ENCODE measurements around the gene LRMDA. TPM values are rescaled to one million over a fixed set of nuclear protein-coding genes. Genes with fewer than 3 reads are reported as not detected.

LRMDA gene
- total RNA-seq, 2 donors from 2014 or later, result 14.4 to 18.0 TPM

- intact Hi-C loops (cut with DNase I), result loop anchor here in 1 of 2 donors (10.0 kb wide), 1 partner anchor 114 kb away; no protein-coding TSS in a partner anchor
- no peak for DNase-seq (ENCODE audit: low spot score)
Observed at GRCh38 chr10:75778665-75779064, 347.2 kb downstream of the LRMDA start.

- intact Hi-C loops (cut with DNase I), result loop anchor here in 1 of 2 donors (10.0 kb wide), 1 partner anchor 114 kb away; no protein-coding TSS in a partner anchor
- no peak for DNase-seq (ENCODE audit: low spot score)
Observed at GRCh38 chr10:75779276-75779675, 347.9 kb downstream of the LRMDA start.

GRCh38 chr10:75782463-75783248 is 351.2 kb downstream of the LRMDA start:
- no peak for DNase-seq (ENCODE audit: low spot score)
- intact Hi-C loops (cut with DNase I), result no loop called here

GRCh38 chr10:75788394-75789205 is 357.2 kb downstream of the LRMDA start:
- intact Hi-C loops (cut with DNase I), result no loop called here
- DNase-seq (ENCODE audit: low spot score), result no peak

GRCh38 chr10:75793848-75794247 is 362.4 kb downstream of the LRMDA start:
- intact Hi-C loops (cut with DNase I), result no loop called here
- DNase-seq (ENCODE audit: low spot score), result no peak

GRCh38 chr10:75801121-75801520 is 369.7 kb downstream of the LRMDA start:
- intact Hi-C loops (cut with DNase I), result no loop called here

GRCh38 chr10:75801661-75802060 is 370.2 kb downstream of the LRMDA start:
- no peak for DNase-seq (ENCODE audit: low spot score)
- intact Hi-C loops (cut with DNase I), result no loop called here

More at GRCh38 chr10:75801121-75801520, 369.7 kb downstream of the LRMDA start:
- no peak for DNase-seq (ENCODE audit: low spot score)

- intact Hi-C loops (cut with DNase I), result no loop called here
- no peak for DNase-seq (ENCODE audit: low spot score)
Observed at GRCh38 chr10:75803121-75803520, 371.7 kb downstream of the LRMDA start.

GRCh38 chr10:75803816-75804552 is 372.6 kb downstream of the LRMDA start:
- intact Hi-C loops (cut with DNase I), result no loop called here
- peak; percentile 84 for DNase-seq (ENCODE audit: low spot score)

GRCh38 chr10:75806186-75806585 is 374.8 kb downstream of the LRMDA start:
- intact Hi-C loops (cut with DNase I), result no loop called here
- DNase-seq (ENCODE audit: low spot score), result no peak

GRCh38 chr10:75807456-75807855 is 376.0 kb downstream of the LRMDA start:
- DNase-seq (ENCODE audit: low spot score), result no peak
- intact Hi-C loops (cut with DNase I), result no loop called here

- DNase-seq (ENCODE audit: low spot score), result no peak
- intact Hi-C loops (cut with DNase I), result no loop called here
Observed at GRCh38 chr10:75809003-75809402, 377.6 kb downstream of the LRMDA start.

- intact Hi-C loops (cut with DNase I), result no loop called here
- no peak for DNase-seq (ENCODE audit: low spot score)
Observed at GRCh38 chr10:75814014-75814413, 382.6 kb downstream of the LRMDA start.

GRCh38 chr10:75815066-75815465 is 383.6 kb downstream of the LRMDA start:
- no peak for DNase-seq (ENCODE audit: low spot score)
- intact Hi-C loops (cut with DNase I), result no loop called here

- intact Hi-C loops (cut with DNase I), result no loop called here
- no peak for DNase-seq (ENCODE audit: low spot score)
Observed at GRCh38 chr10:75817198-75817597, 385.8 kb downstream of the LRMDA start.

- DNase-seq (ENCODE audit: low spot score), result no peak
- intact Hi-C loops (cut with DNase I), result no loop called here
Observed at GRCh38 chr10:75818552-75818951, 387.1 kb downstream of the LRMDA start.

GRCh38 chr10:75825235-75825634 is 393.8 kb downstream of the LRMDA start:
- intact Hi-C loops (cut with DNase I), result no loop called here
- DNase-seq (ENCODE audit: low spot score), result no peak

GRCh38 chr10:75825661-75826060 is 394.2 kb downstream of the LRMDA start:
- intact Hi-C loops (cut with DNase I), result no loop called here

GRCh38 chr10:75826846-75827245 is 395.4 kb downstream of the LRMDA start:
- DNase-seq (ENCODE audit: low spot score), result no peak
- intact Hi-C loops (cut with DNase I), result no loop called here

More at GRCh38 chr10:75825661-75826060, 394.2 kb downstream of the LRMDA start:
- DNase-seq (ENCODE audit: low spot score), result no peak

GRCh38 chr10:75827587-75828021 is 396.2 kb downstream of the LRMDA start:
- intact Hi-C loops (cut with DNase I), result no loop called here
- DNase-seq (ENCODE audit: low spot score), result no peak

Data from posterior vena cava (tissue), 2 donors.